Activated T-helper 2 cell treated with anti-CD3 and anti-CD28 coated beads, Interferon-gamma antibody, Interleukin-2, Interleukin-4, amounts not matched to agents 10 μg/mL and 5 μg/mL and 100 μg/mL, durations not matched to agents 14 hours and 24 hours and 36 hours (primary cell): ENCODE measurements around the gene ZNF860. TPM values are rescaled to one million over a fixed set of nuclear protein-coding genes. Genes with fewer than 3 reads are reported as not detected.

Experiments used
- total RNA-seq: library from RNA; stranded (reverse); gene quantifications from 2 replicates; pipeline ENCODE4 v1.2.3, GENCODE V29; 2022

Gene ZNF860
- total RNA-seq, 1 donor from 2014 or later: 2.0 TPM

Other genes with a start within 250 kb of the ZNF860 start
- 42.5 and 47.6 TPM in 2 replicates for gene OSBPL10, start 488 bp upstream of the ZNF860 start, total RNA-seq
- gene GPD1L, start 124.9 kb downstream of the ZNF860 start, total RNA-seq: 18.9 and 19.8 TPM in 2 replicates